Measurements from ENCODE around the gene CYP4F11.
A peak's percentile ranks its signal among the peaks of the same experiment; 100 is the strongest.
"Not testable (repeated sequence)": the region's sequence is repeated elsewhere in the genome, so short reads cannot be mapped to it uniquely, and the experiment has no call there.

CYP4F11 gene, protein sequence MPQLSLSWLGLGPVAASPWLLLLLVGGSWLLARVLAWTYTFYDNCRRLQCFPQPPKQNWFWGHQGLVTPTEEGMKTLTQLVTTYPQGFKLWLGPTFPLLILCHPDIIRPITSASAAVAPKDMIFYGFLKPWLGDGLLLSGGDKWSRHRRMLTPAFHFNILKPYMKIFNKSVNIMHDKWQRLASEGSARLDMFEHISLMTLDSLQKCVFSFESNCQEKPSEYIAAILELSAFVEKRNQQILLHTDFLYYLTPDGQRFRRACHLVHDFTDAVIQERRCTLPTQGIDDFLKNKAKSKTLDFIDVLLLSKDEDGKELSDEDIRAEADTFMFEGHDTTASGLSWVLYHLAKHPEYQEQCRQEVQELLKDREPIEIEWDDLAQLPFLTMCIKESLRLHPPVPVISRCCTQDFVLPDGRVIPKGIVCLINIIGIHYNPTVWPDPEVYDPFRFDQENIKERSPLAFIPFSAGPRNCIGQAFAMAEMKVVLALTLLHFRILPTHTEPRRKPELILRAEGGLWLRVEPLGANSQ

DNA sequence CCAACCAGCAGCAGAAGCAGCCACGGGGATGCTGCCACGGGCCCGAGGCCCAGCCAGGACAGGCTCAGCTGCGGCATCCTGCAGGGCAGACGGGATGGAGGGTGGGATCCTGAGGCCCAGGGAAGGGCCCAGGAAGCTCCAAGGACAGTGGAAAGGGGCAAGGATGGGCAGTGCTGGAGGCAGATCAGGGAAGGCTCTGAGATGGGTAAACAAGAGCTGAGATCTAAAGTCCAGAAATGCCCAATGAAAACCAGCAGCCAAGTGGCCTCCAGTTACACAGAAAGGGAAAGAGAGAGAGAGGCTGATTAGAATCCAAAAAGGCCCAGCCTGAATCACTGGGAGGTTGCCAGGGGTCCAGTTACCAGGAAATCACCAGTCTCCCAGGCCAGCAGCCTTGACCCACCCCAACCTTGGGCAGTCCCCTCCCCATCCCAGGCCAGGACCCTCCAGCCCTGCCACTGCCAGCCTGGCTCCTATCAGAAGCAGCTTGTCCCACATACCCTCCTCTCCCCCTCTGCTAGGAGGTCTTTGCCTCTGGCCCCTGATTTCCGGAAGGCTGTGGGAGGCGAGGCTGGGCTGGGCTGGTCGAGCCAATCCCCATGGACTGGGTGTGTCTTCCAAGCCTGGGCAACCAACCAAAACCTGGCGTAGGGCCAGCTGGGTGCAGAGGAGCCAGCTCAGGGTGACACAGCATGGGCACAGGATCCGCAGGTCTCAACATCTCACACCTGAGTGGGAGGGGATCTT, at the start of gene CYP4F11:
TSS of gene CYP4F11 (minus strand) at position 198 of the 747 bp plus-strand sequence. CDS start at position 77, 121 bp downstream.
- H3K4me3 Mint-ChIP-seq = no peak within 1 kb of the TSS
- CTCF ChIA-PET = no interaction called here
- peaks cover 43% of the 10 kb centered on the region for H3K27me3 Mint-ChIP-seq
- H3K27ac Mint-ChIP-seq = no peak within 1 kb of the TSS
- H3K9me3 Mint-ChIP-seq = peaks cover 7% of the 10 kb centered on the region
- peaks cover 4% of the 10 kb centered on the region for H3K36me3 Mint-ChIP-seq
- DNase-seq = no peak
- no peaks in the 10 kb centered on the region for H3K4me1 Mint-ChIP-seq

DNA sequence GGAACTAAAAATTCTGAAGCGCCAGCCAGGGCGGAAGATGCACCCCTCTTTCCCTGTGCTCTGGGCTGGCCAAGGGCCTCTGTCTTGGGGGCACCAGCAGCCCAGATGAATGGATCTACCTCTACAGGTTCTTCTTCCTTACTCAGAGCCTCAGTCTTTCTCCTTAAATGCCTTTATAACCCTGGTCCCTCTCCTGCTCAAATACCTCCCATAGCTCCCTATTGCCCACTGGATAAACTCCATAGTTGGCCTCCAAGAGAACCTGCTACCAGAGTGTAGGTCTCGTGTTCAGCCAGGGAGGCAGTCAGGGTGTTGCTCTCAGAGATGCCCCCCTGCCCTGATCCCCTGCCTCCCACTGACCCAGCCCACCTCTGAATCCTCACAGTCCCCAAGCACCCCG, 45.0 kb upstream of the CYP4F11 start:
- no peak for DNase-seq
- H3K27me3 Mint-ChIP-seq = peaks cover 21% of the 10 kb centered on the region
- H3K27ac Mint-ChIP-seq = no peak overlapping the region
- CTCF ChIA-PET = no interaction called here
- no peaks in the 10 kb centered on the region for H3K36me3 Mint-ChIP-seq
- H3K9me3 Mint-ChIP-seq = peaks cover 4% of the 10 kb centered on the region
- H3K4me3 Mint-ChIP-seq = no peak overlapping the region
- no peaks in the 10 kb centered on the region for H3K4me1 Mint-ChIP-seq

DNA sequence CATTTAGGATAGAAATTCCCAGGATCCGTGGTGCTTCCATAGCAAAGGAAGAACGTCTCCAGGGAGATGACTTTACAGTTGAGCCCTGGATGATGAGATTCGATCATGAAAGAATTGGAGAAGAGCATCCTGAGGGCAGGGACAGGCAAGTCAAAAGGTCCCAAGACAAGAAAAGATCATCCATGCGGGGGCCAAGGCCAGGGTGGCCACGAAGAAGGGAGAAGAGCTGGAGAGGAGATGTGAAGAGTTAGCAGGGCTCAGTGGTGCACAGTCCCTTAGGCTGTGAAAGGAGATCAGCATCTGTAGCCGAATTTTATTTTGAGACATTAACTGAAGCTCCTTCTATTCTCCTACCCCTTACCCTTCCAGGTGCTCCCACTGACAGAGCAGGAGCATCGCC, 43.4 kb upstream of the CYP4F11 start:
- peaks cover 14% of the 10 kb centered on the region for H3K27me3 Mint-ChIP-seq
- H3K36me3 Mint-ChIP-seq = no peaks in the 10 kb centered on the region
- H3K4me1 Mint-ChIP-seq = no peaks in the 10 kb centered on the region
- CTCF ChIA-PET = no interaction called here
- peaks cover under 1% of the 10 kb centered on the region for H3K9me3 Mint-ChIP-seq
- no peak overlapping the region for H3K4me3 Mint-ChIP-seq
- no peak overlapping the region for H3K27ac Mint-ChIP-seq
- no peak for DNase-seq

DNA sequence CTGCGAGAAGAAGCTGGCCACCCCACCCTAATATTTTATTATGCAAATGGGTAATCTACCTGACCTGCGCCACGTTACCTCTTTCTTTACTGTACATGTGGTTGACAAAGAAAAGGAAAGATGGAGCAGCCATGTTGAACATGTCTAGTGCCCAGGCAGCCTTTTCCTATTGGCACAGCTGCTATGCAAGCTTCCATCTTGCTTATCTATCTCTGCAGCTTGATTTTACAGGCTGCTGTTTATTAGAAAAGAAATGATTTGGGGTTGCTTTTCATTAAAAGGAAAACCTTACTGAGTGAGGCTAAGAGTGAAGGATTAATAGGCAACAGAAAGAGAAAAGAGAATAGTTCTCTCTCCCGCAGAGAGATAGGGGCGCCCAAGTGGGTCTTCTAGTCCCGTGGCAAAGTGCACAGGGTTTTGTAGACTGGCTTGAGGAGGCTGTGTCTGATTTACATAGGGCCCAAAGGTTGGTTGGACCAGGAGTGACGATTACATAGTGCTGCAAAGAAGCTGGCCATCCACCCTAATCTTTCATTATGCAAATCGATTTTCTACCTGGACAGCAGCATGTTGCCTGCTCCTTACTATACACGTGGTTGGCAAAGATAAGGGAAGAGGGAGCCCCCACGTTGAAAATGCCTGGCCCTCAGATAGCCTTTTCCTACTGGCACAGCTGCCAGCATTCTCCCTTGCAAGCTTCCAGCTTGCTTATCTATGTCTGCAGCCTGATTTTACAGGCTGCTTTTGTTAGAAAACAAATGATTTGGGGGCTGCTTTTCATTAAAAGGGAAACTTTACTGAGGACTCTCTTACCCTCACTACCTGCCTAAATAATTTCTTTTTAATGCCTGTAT, 42.7 kb upstream of the CYP4F11 start:
- Mint-ChIP-seq H3K27ac (no peak overlapping the region), H3K4me3 (no peak overlapping the region), H3K9me3 (no peaks in the 10 kb centered on the region), H3K27me3 (peaks cover 16% of the 10 kb centered on the region), H3K36me3 (no peaks in the 10 kb centered on the region), H3K4me1 (no peaks in the 10 kb centered on the region)
- CTCF ChIA-PET = no interaction called here
- DNase-seq = no peak

DNA sequence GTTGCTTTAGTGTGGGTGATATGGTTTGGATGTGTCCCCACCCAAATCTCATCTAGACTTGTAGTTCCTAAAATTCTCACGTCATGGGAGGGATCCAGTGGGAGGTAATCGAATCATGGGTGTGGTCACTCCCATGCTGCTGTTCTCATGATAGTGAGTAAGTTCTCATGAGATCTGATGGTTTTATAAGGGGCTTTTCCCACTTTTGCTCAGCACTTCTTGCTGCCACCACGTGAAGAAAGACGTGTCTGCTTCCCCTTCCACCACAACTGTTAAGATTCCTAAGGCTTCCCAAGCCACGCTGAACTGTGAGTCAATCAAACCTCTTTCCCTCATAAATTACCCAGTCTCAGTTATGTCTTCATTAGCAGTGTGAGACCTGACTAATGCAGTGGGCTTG, 40.5 kb upstream of the CYP4F11 start:
- CTCF ChIA-PET = no interaction called here
- H3K4me1 Mint-ChIP-seq = no peaks in the 10 kb centered on the region
- peaks cover 13% of the 10 kb centered on the region for H3K27me3 Mint-ChIP-seq

DNA sequence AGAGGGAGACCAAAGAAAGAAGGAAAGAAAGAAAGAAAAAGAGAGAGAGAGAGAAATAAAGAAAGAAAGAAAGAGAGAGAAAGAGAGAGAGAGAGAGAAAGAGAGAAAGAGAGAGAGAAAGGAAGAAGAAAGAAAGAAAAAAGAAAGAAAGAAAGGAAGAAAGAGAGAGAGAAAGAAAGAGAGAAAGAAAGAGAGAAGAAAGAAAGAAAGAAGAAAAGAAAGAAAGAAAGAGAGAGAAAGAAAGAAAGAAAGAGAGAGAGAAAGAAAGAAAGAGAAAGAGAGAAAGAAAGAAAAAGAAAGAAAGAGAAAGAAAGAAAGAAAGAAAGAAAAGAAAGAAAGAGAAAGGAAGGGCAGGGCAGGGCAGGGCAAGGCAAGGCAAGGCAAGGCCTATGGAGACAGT, 37.7 kb upstream of the CYP4F11 start:
- H3K4me3 Mint-ChIP-seq, DNase-seq, H3K9me3 Mint-ChIP-seq, CTCF ChIA-PET, H3K27ac Mint-ChIP-seq, H3K4me1 Mint-ChIP-seq, H3K36me3 Mint-ChIP-seq, H3K27me3 Mint-ChIP-seq: not testable (repeated sequence)

More for the DNA sequence above, 40.5 kb upstream of the CYP4F11 start:
- no peak overlapping the region for H3K4me3 Mint-ChIP-seq
- DNase-seq = no peak
- H3K9me3 Mint-ChIP-seq = no peaks in the 10 kb centered on the region
- H3K36me3 Mint-ChIP-seq = no peaks in the 10 kb centered on the region
- H3K27ac Mint-ChIP-seq = no peak overlapping the region

DNA sequence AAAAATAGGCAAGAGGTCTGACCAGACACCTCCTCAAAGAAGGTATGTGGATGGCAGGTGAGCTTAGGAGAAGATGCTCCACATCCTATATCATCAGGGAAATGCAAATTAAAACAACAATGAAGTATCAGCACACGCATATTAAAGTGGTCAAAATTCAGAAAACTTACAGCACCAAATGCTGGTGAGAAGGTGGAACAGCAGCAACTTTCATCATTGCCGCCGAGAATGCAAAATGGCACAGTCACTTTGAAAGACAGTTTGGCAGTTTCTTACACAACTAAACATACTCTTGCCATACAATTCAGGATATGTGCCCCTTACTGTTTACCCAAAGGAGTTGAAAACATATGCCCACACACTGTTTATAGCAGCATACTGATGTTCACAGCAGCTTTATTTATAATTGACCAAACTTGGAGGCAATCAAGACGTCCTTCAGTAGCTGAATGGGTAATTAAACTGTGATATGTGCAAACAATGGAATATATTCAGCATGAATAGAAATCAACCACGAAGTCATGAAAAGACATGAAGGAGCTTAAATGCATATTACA, 37.0 kb upstream of the CYP4F11 start:
- CTCF ChIA-PET = no interaction called here
- no peaks in the 10 kb centered on the region for H3K9me3 Mint-ChIP-seq
- H3K36me3 Mint-ChIP-seq = no peaks in the 10 kb centered on the region
- no peak overlapping the region for H3K4me3 Mint-ChIP-seq
- H3K27ac Mint-ChIP-seq = no peak overlapping the region
- peaks cover 9% of the 10 kb centered on the region for H3K27me3 Mint-ChIP-seq
- DNase-seq = no peak
- H3K4me1 Mint-ChIP-seq = no peaks in the 10 kb centered on the region

DNA sequence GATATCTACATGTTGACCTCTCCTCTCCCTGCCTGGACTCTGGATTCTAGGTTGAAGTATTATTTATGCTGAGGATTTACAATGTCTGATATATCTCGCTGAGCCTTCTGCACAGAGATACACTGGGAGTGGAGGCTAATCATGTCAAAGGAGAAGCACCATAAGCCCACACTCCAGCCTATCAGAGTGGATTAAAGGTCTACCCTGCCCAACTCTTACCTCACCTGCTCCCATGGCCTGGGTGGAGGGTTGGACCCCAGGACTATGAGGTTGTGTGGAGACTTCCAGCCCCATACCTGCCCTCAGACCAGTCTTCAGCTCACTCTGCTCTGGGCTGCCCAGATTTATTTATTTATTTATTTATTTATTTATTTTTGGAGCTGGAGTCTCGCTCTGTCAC, 29.9 kb upstream of the CYP4F11 start:
- Mint-ChIP-seq H3K4me3 (no peak overlapping the region), H3K9me3 (no peaks in the 10 kb centered on the region), H3K4me1 (no peaks in the 10 kb centered on the region), H3K36me3 (no peaks in the 10 kb centered on the region), H3K27ac (no peak overlapping the region), H3K27me3 (no peaks in the 10 kb centered on the region)
- DNase-seq = no peak
- CTCF ChIA-PET = no interaction called here

DNA sequence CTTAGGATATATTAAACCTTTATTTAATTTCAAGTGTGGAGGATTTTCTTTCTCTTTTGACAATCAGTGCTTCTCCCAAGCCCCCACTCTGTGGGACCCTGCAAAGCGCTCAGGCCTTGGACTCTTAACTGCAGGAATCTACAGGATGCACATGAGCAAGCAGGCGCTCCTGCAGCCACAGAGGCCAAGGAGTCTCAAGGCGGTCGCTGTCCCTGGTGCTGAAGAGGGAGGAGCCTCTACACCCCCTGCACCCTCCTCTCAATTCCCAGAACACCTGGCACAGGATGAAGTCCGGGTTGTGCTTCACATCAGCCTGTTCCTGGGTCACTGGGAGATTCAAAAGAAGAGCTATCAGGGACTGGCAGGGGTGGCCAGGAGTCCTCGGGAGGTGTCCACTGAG, 28.0 kb upstream of the CYP4F11 start:
- no peak overlapping the region for H3K4me3 Mint-ChIP-seq
- H3K27me3 Mint-ChIP-seq = peaks cover 4% of the 10 kb centered on the region
- H3K27ac Mint-ChIP-seq = no peak overlapping the region
- DNase-seq = peak; percentile 30
- no peaks in the 10 kb centered on the region for H3K4me1 Mint-ChIP-seq
- H3K9me3 Mint-ChIP-seq = no peaks in the 10 kb centered on the region
- CTCF ChIA-PET = no interaction called here
- H3K36me3 Mint-ChIP-seq = no peaks in the 10 kb centered on the region

DNA sequence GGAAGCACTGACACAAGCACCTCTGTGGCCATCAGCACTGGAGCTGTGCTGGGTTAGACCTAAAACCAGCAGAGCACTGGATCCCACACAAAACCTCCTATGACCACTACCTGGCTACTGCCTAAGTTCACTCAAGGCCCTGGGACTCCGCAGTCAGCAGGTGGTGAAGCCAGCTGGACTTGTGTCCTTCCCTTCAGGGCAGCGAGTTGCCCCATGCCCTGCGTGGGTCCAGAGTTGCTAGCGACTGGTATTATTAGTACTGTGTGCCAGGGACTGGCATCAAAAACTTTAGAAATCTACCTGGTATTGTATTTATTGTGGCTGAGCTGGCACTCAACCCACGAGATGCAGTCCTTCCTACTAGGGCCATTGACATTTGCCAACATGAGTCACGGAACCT, 20.5 kb upstream of the CYP4F11 start:
- H3K27ac Mint-ChIP-seq = no peak overlapping the region

DNA sequence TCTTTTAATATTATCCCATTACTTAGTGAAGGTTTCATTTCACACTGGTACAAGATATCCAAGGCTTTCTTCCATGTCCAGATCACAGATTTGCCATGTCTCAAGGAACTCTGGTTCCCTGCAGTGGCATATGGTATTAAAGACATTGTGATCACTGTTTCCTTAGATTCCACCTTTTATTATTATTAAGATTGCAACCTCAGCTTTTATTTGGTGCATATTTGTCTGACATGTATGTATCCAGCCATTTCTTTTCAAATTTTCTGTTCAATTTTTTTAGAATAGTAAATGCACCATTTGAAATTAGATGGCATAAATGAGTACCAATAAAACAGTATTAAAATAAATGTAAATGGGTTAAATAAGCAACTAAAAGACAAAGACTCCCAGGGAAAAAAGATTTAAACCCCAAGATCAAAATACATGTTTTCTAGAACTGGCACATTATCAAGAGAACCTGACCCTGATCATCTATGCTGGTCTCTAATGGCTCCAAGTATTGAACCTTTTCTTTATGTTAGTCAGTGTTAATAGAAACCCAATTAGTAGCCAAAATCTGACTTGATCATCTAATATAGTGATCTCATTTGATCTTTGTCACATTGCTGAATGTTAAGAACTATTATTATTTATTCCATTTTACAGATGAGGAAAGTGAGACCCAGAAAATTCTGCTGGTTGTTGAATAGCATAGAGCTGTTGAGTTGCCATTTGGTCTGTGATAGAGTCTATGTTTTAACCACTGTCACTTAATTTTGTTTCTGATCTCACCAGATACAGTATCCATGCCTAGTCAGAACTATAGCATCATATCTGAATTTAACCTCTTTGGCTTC, 14.1 kb upstream of the CYP4F11 start, which contains the start of gene OR10H4:
TSS of gene OR10H4 (plus strand) at position 786 of the 836 bp plus-strand sequence. CDS start at position 786, 0 bp downstream.
- no peaks in the 10 kb centered on the region for H3K4me1 Mint-ChIP-seq
- H3K27ac Mint-ChIP-seq = no peak within 1 kb of the TSS
- no peak within 1 kb of the TSS for H3K4me3 Mint-ChIP-seq
- peaks cover 15% of the 10 kb centered on the region for H3K9me3 Mint-ChIP-seq
- DNase-seq = no peak
- no peaks in the 10 kb centered on the region for H3K36me3 Mint-ChIP-seq
- H3K27me3 Mint-ChIP-seq = peaks cover 14% of the 10 kb centered on the region
- CTCF ChIA-PET = no interaction called here

More for the DNA sequence above, 20.5 kb upstream of the CYP4F11 start:
- Mint-ChIP-seq H3K4me3 (no peak overlapping the region), H3K36me3 (no peaks in the 10 kb centered on the region), H3K9me3 (no peaks in the 10 kb centered on the region), H3K27me3 (peaks cover 20% of the 10 kb centered on the region), H3K4me1 (no peaks in the 10 kb centered on the region)
- DNase-seq = no peak
- CTCF ChIA-PET = no interaction called here

DNA sequence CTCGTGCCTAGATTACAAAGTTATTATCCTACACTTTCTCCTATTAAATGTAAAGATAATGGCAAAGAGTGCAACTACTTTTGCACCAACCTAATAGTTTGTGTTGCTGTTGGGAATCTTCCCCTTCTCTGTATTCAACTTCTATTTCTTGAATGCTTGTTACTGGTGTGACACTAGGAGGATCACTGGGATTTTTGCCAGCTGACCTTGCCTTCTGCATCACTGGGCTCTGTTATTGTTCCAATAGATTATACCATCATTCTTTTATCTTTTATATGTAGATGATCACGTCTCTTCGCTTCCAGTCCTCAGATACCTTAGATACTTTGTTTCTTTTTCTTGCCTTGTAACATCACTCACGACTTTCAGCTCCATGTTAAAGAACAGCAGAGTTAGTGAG, 11.0 kb upstream of the CYP4F11 start:
- Mint-ChIP-seq H3K4me1 (no peaks in the 10 kb centered on the region), H3K27ac (no peak overlapping the region), H3K27me3 (peaks cover 27% of the 10 kb centered on the region), H3K4me3 (no peak overlapping the region), H3K36me3 (no peaks in the 10 kb centered on the region), H3K9me3 (peaks cover 15% of the 10 kb centered on the region)
- no peak for DNase-seq
- CTCF ChIA-PET = no interaction called here

DNA sequence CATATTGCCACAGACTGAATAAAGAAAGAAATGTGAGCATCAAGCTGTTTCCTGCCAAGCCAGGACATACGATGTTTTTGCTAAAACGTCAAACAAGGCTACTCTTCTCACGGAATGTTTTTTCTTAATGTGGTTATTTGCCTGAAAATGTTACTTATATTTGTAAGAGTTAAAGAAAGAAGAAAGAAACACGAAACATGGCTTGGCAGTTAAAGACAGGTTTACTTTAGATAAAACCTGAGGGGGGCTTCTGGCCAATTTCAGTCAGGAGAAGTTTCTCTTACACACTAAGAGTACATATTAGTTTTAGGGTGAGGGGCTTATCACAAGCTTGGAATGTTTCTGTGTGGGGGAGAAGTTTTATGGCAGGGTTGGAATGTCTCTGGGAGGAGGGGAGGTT, 10.1 kb upstream of the CYP4F11 start:
- CTCF ChIA-PET = no interaction called here
- Mint-ChIP-seq H3K27ac (no peak overlapping the region), H3K4me1 (no peaks in the 10 kb centered on the region), H3K4me3 (no peak overlapping the region), H3K9me3 (peaks cover 12% of the 10 kb centered on the region), H3K36me3 (no peaks in the 10 kb centered on the region), H3K27me3 (peaks cover 32% of the 10 kb centered on the region)
- DNase-seq = no peak

All from activated naive CD4-positive, alpha-beta T cell treated with anti-CD3 and anti-CD28 coated beads, Interleukin-2, amount 10 ng/mL, durations not matched to agents 7 days and 5 days (primary cell).